Endodermal cell (in vitro differentiated cells): ENCODE data around the gene KRT20. TPM values are rescaled to one million over a fixed set of nuclear protein-coding genes. Genes with fewer than 3 reads are reported as not detected.

ENCODE experiments used
- DNase-seq: peaks from one replicate; pipeline ENCODE4 v3.0.0-alpha.2; 2017
- H3K27ac ChIP-seq: 2 replicates; pipeline ENCODE4 v1.5.1; 2013; ENCODE audit warnings: mild to moderate bottlenecking, low read depth, low read length, moderate library complexity
- H3K27me3 ChIP-seq: 2 replicates; pipeline ENCODE4 v1.6.1; 2013; ENCODE audit warnings: mild to moderate bottlenecking, low read length, moderate library complexity; ENCODE audit not compliant: insufficient read depth, control insufficient read depth, poor library complexity, severe bottlenecking
- H3K36me3 ChIP-seq: 2 replicates; pipeline ENCODE4 v1.7.0; 2013; ENCODE audit warnings: mild to moderate bottlenecking, low read length, moderate library complexity; ENCODE audit not compliant: control insufficient read depth, insufficient read depth
- H3K4me1 ChIP-seq: one replicate; pipeline ENCODE4 v1.7.0; 2013; ENCODE audit warnings: low read length; ENCODE audit not compliant: control insufficient read depth, insufficient read depth
- H3K4me3 ChIP-seq: 2 replicates; pipeline ENCODE4 v1.5.1; 2013; ENCODE audit warnings: mild to moderate bottlenecking, low read length, moderate library complexity
- H3K9ac ChIP-seq: 2 replicates; pipeline ENCODE4 v1.6.1; 2013; ENCODE audit warnings: mild to moderate bottlenecking, low read length, moderate library complexity; ENCODE audit not compliant: poor library complexity, severe bottlenecking; ENCODE audit errors: extremely low read depth
- H3K9me3 ChIP-seq: 2 replicates; pipeline ENCODE4 v1.6.1; 2013; ENCODE audit warnings: mild to moderate bottlenecking, low read length, moderate library complexity; ENCODE audit not compliant: control insufficient read depth
- H3K27ac Mint-ChIP-seq: 2 replicates; pipeline ENCODE4 v1.8.0; 2020; ENCODE audit warnings: mixed read lengths
- H3K27me3 Mint-ChIP-seq: 2 replicates; pipeline ENCODE4 v1.8.0; 2021; ENCODE audit warnings: mild to moderate bottlenecking, mixed read lengths; ENCODE audit not compliant: insufficient read depth
- H3K36me3 Mint-ChIP-seq: 2 replicates; pipeline ENCODE4 v1.8.0; 2020; ENCODE audit warnings: low read depth, mixed read lengths
- H3K4me1 Mint-ChIP-seq: 2 replicates; pipeline ENCODE4 v1.8.0; 2020; ENCODE audit warnings: mixed read lengths
- H3K4me3 Mint-ChIP-seq: 2 replicates; pipeline ENCODE4 v1.8.0; 2020; ENCODE audit warnings: mild to moderate bottlenecking, moderate library complexity, mixed read lengths
- H3K9me3 Mint-ChIP-seq: 2 replicates; pipeline ENCODE4 v1.8.0; 2020; ENCODE audit warnings: mild to moderate bottlenecking, mixed read lengths
- CTCF ChIP-seq: fragments of 200-600 bp; sonication (generic); conservative IDR thresholded peaks from 2 replicates; pipeline ENCODE4 v1.5.0; 2021; ENCODE audit warnings: antibody characterized with exemption, mild to moderate bottlenecking
- WGBS, 2 experiments: methylation state at CpG; one replicate each; pipeline versions ENCODE4 v1.1.5 to v1.1.7; 2013; ENCODE audit warnings: missing lambda C conversion rate in 2 of 2, mixed read lengths in 1 of 2; ENCODE audit not compliant: insufficient coverage in 1 of 2, insufficient read length in 1 of 2; 5-methylcytosine and 5-hydroxymethylcytosine counted together
- total RNA-seq, 2 donors: library from RNA; stranded (reverse); fragmentation: NEBNext Ultra II Directional in 1 of 2; extraction: Animal tissue kit (Norgen Biotek cat#: 25700) in 1 of 2; gene quantifications; 2 replicates in 1 of 2; 3 replicates in 1 of 2; pipeline ENCODE4 v1.2.1, GENCODE V29; 2021

KRT20 gene
- total RNA-seq, 2 donors from 2014 or later = not detected

GRCh38 chr17:40843242-40843641 lies 41.8 kb downstream of the KRT20 start:
- H3K27me3 Mint-ChIP-seq = peaks cover 100% of the 10 kb centered on the region
- no peak overlapping the region for H3K27ac Mint-ChIP-seq
- WGBS, 2 experiments = 65 to 67% methylated on average over 3 of the region's 3 CpGs
- Histone ChIP-seq H3K9me3 (no peaks in the 10 kb centered on the region), H3K4me1 (no peaks in the 10 kb centered on the region), H3K9ac (no peak overlapping the region), H3K4me3 (no peak overlapping the region), H3K27me3 (peaks cover 98% of the 10 kb centered on the region), H3K36me3 (no peaks in the 10 kb centered on the region), H3K27ac (no peak overlapping the region)
- TF ChIP-seq CTCF = no peak
- peaks cover 8% of the 10 kb centered on the region for H3K4me1 Mint-ChIP-seq
- H3K9me3 Mint-ChIP-seq = no peaks in the 10 kb centered on the region
- DNase-seq = no peak
- no peaks in the 10 kb centered on the region for H3K36me3 Mint-ChIP-seq
- no peak overlapping the region for H3K4me3 Mint-ChIP-seq

GRCh38 chr17:40841246-40841645 lies 43.8 kb downstream of the KRT20 start:
- peaks cover 8% of the 10 kb centered on the region for H3K4me1 Mint-ChIP-seq
- Histone ChIP-seq H3K27ac (no peak overlapping the region), H3K9ac (no peak overlapping the region), H3K4me3 (no peak overlapping the region), H3K36me3 (no peaks in the 10 kb centered on the region), H3K4me1 (no peaks in the 10 kb centered on the region), H3K27me3 (peaks cover 87% of the 10 kb centered on the region), H3K9me3 (no peaks in the 10 kb centered on the region)
- no peak for DNase-seq
- 80 to 100% methylated on average over 1 to 2 of the region's 3 CpGs for WGBS, 2 experiments
- H3K27ac Mint-ChIP-seq = no peak overlapping the region
- no peak overlapping the region for H3K4me3 Mint-ChIP-seq
- H3K36me3 Mint-ChIP-seq = no peaks in the 10 kb centered on the region
- H3K27me3 Mint-ChIP-seq = peaks cover 99% of the 10 kb centered on the region
- H3K9me3 Mint-ChIP-seq = no peaks in the 10 kb centered on the region
- no peak for TF ChIP-seq CTCF

GRCh38 chr17:40839194-40839593 lies 45.8 kb downstream of the KRT20 start:
- no peak for DNase-seq
- no peaks in the 10 kb centered on the region for H3K36me3 Mint-ChIP-seq
- Histone ChIP-seq H3K27me3 (peaks cover 67% of the 10 kb centered on the region), H3K27ac (no peak overlapping the region), H3K36me3 (peaks cover 3% of the 10 kb centered on the region), H3K9me3 (no peaks in the 10 kb centered on the region), H3K4me1 (no peaks in the 10 kb centered on the region), H3K4me3 (no peak overlapping the region), H3K9ac (no peak overlapping the region)
- WGBS, 2 experiments = 89 to 92% methylated on average over 2 to 3 of the region's 3 CpGs
- H3K4me1 Mint-ChIP-seq = peaks cover 8% of the 10 kb centered on the region
- TF ChIP-seq CTCF = no peak
- H3K4me3 Mint-ChIP-seq = no peak overlapping the region
- peaks cover 95% of the 10 kb centered on the region for H3K27me3 Mint-ChIP-seq
- no peaks in the 10 kb centered on the region for H3K9me3 Mint-ChIP-seq
- no peak overlapping the region for H3K27ac Mint-ChIP-seq
